ENCODE results near the gene PDHA1.

PDHA1 gene

GRCh38 chrX:19377799-19378198, 34.1 kb downstream of the PDHA1 start:
- no peak for DNase-seq

- no peak for DNase-seq
Observed at GRCh38 chrX:19381326-19381725, 37.6 kb downstream of the PDHA1 start.

- DNase-seq, result no peak
Observed at GRCh38 chrX:19382555-19383145, 38.9 kb downstream of the PDHA1 start.

- no peak for DNase-seq
Observed at GRCh38 chrX:19386679-19387078, 43.0 kb downstream of the PDHA1 start.

GRCh38 chrX:19388064-19388679, 44.4 kb downstream of the PDHA1 start:
- no peak for DNase-seq

GRCh38 chrX:19388741-19389140, 45.0 kb downstream of the PDHA1 start:
- no peak for DNase-seq

GRCh38 chrX:19389227-19389845, 45.6 kb downstream of the PDHA1 start:
- no peak for DNase-seq

GRCh38 chrX:19392078-19392477, 48.4 kb downstream of the PDHA1 start:
- DNase-seq, result no peak

- no peak for DNase-seq
Observed at GRCh38 chrX:19392703-19393102, 49.0 kb downstream of the PDHA1 start.

- no peak for DNase-seq
Observed at GRCh38 chrX:19403696-19404095, 60.0 kb downstream of the PDHA1 start.

- no peak for DNase-seq
Observed at GRCh38 chrX:19410259-19410658, 66.5 kb downstream of the PDHA1 start.

Measured in CD4-positive, alpha-beta T cell treated with Interferon gamma for 1 hour (primary cell).